HG02588 (cell line): ENCODE measurements around the gene DCST1.

ENCODE experiments used
- ATAC-seq: cut with Tn5 transposase; IDR thresholded peaks from one replicate; pipeline ENCODE4 v1.9.1; 2021; ENCODE audit warnings: mild to moderate bottlenecking, moderate library complexity; ENCODE audit not compliant: unreplicated experiment

Gene DCST1

GRCh38 chr1:155012776-155013602, 20.6 kb upstream of the DCST1 start:
- ATAC-seq: no peak

GRCh38 chr1:155013632-155014031, 20.0 kb upstream of the DCST1 start:
- ATAC-seq: no peak

- no peak for ATAC-seq
Measured at GRCh38 chr1:155014709-155015508, 18.7 kb upstream of the DCST1 start.

- ATAC-seq: no peak
Measured at GRCh38 chr1:155015527-155016230, 17.9 kb upstream of the DCST1 start.

GRCh38 chr1:155016231-155016831, 17.3 kb upstream of the DCST1 start:
- ATAC-seq: no peak

GRCh38 chr1:155017041-155017945, 16.3 kb upstream of the DCST1 start:
- ATAC-seq: peak; percentile 70

GRCh38 chr1:155017946-155018316, 15.7 kb upstream of the DCST1 start:
- no peak for ATAC-seq

- no peak for ATAC-seq
Measured at GRCh38 chr1:155018617-155019348, 14.8 kb upstream of the DCST1 start.

GRCh38 chr1:155019377-155020245, 14.0 kb upstream of the DCST1 start:
- no peak for ATAC-seq

GRCh38 chr1:155022136-155022926, 11.3 kb upstream of the DCST1 start:
- ATAC-seq: no peak

- no peak for ATAC-seq
Measured at GRCh38 chr1:155022927-155023236, 10.7 kb upstream of the DCST1 start.

GRCh38 chr1:155023627-155024026, 10.0 kb upstream of the DCST1 start:
- no peak for ATAC-seq

- ATAC-seq: no peak
Measured at GRCh38 chr1:155024315-155024714, 9.3 kb upstream of the DCST1 start.

- no peak for ATAC-seq
Measured at GRCh38 chr1:155026154-155026553, 7.5 kb upstream of the DCST1 start.

GRCh38 chr1:155026588-155026987, 7.0 kb upstream of the DCST1 start:
- no peak for ATAC-seq

GRCh38 chr1:155029513-155030242, 3.9 kb upstream of the DCST1 start:
- no peak for ATAC-seq

- no peak for ATAC-seq
Measured at GRCh38 chr1:155030243-155030795, 3.3 kb upstream of the DCST1 start.
